MM.1S (cell line): ENCODE data around the gene GRIK4.

Experiments used
- DNase-seq: peaks from one replicate; pipeline ENCODE4 v3.0.0-alpha.2; 2015
- H2AFZ ChIP-seq: fragments of 300-600 bp; sonication (generic); 2 replicates; pipeline ENCODE4 v1.6.0; 2016; ENCODE audit warnings: antibody characterized with exemption, low read length
- H3F3A ChIP-seq: fragments of 300-600 bp; sonication (generic); 2 replicates; pipeline ENCODE4 v1.6.1; 2016; ENCODE audit warnings: mild to moderate bottlenecking, antibody characterized with exemption, low read length, moderate library complexity, mixed read lengths; ENCODE audit not compliant: insufficient read depth
- H3K27ac ChIP-seq: fragments of 300-600 bp; sonication (generic); 2 replicates; pipeline ENCODE4 v1.5.1; 2016; ENCODE audit warnings: mild to moderate bottlenecking, low read length
- H3K27me3 ChIP-seq: fragments of 300-600 bp; sonication (generic); replicated peaks from 2 replicates; pipeline ENCODE4 v1.6.0; 2016; ENCODE audit warnings: low read length; ENCODE audit not compliant: insufficient read depth
- H3K36me3 ChIP-seq: fragments of 300-600 bp; sonication (generic); replicated peaks from 2 replicates; pipeline ENCODE4 v1.6.1; 2016; ENCODE audit warnings: mild to moderate bottlenecking, low read length, mixed read lengths; ENCODE audit not compliant: insufficient read depth
- H3K4me1 ChIP-seq: fragments of 300-600 bp; sonication (generic); 2 replicates; pipeline ENCODE4 v1.6.1; 2016; ENCODE audit warnings: low read length, mixed read lengths
- H3K4me2 ChIP-seq: fragments of 300-600 bp; sonication (generic); 2 replicates; pipeline ENCODE4 v1.6.0; 2016; ENCODE audit warnings: low read depth, low read length
- H3K4me3 ChIP-seq: fragments of 300-600 bp; sonication (generic); 2 replicates; pipeline ENCODE4 v1.5.1; 2016; ENCODE audit warnings: low read length, mixed read lengths
- H3K79me2 ChIP-seq: fragments of 300-600 bp; sonication (generic); 2 replicates; pipeline ENCODE4 v1.6.1; 2016; ENCODE audit warnings: mixed run types, low read length, mixed read lengths
- H3K9ac ChIP-seq: fragments of 300-600 bp; sonication (generic); 2 replicates; pipeline ENCODE4 v1.6.1; 2016; ENCODE audit warnings: low read length, mixed read lengths
- H3K9me2 ChIP-seq: fragments of 300-600 bp; sonication (generic); replicated peaks from 2 replicates; pipeline ENCODE4 v1.6.1; 2016; ENCODE audit warnings: mild to moderate bottlenecking, low read length, mixed read lengths; ENCODE audit not compliant: insufficient read depth
- H3K9me3 ChIP-seq: fragments of 300-600 bp; sonication (generic); replicated peaks from 2 replicates; pipeline ENCODE4 v1.6.1; 2016; ENCODE audit warnings: mild to moderate bottlenecking, low read length, mixed read lengths; ENCODE audit not compliant: insufficient read depth
- H4K20me1 ChIP-seq: fragments of 300-600 bp; sonication (generic); 2 replicates; pipeline ENCODE4 v1.6.1; 2016; ENCODE audit warnings: mild to moderate bottlenecking, low read length, moderate library complexity, mixed read lengths; ENCODE audit not compliant: insufficient read depth
- EZH2 ChIP-seq: fragments of 300-600 bp; sonication (generic); optimal IDR thresholded peaks from 2 replicates; pipeline ENCODE3; 2017; ENCODE audit warnings: low read depth, mild to moderate bottlenecking, antibody characterized with exemption, low read length, mixed read lengths
- EZH2phosphoT487 ChIP-seq: fragments of 300-600 bp; sonication (generic); IDR thresholded peaks from 2 replicates; pipeline ENCODE4 v1.6.1; 2018; ENCODE audit warnings: antibody characterized with exemption, low read length
- TF ChIP-seq, protein P1 (sequence below): fragments of 300-600 bp; sonication (generic); IDR thresholded peaks from 2 replicates; pipeline ENCODE4 v1.5.1; 2016; ENCODE audit warnings: antibody characterized with exemption, low read length, mixed read lengths

Gene GRIK4

DNA sequence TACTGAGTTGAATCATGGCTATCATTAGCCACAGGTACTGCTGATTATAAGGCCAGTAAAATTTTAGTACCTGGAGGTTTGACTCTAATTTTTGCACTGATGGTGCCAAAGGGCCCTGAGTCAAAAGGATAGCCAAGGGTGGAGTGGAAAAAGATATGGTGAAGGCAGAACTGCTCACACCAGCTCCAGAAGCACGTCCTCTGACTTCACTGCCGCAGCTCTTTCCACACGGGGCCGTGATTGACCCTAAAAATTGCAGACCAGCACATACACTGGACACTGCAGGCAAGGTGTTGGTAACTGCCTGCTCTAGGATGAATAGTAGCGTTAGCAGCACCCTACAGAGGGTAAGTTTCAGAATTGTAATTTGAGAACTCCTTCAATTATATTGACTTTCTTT, 25.4 kb upstream of the GRIK4 start:
- H3K9me3 ChIP-seq, result no peaks in the 10 kb centered on the region
- H3K4me1 ChIP-seq, result no peaks in the 10 kb centered on the region

DNA sequence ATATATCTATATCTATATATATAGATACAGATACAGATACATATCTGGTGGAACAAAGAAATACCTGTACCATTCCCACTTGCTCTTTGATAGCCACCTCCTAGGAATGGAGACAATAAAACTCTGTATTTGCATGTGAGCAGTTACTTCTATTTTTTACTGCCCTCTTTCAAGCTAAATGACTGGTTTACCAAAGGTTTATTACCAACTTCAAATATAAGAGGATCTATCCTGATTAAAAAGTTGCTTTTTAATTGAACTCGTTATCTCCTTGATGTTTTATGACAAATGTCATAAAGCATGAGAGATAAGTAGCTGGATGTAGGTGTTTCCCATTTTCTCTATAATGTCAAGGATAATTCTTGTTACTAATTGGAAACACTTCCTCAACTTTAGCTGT, 21.7 kb upstream of the GRIK4 start:
- no peak overlapping the region for H3K27ac ChIP-seq
- no peak overlapping the region for H3K4me3 ChIP-seq
- H3K36me3 ChIP-seq, result no peaks in the 10 kb centered on the region; the same call in 1 of the 2 replicates
- peaks cover 3% of the 10 kb centered on the region for H3K4me1 ChIP-seq
- no peak overlapping the region for H2AFZ ChIP-seq
- TF ChIP-seq EZH2 (no peak), EZH2phosphoT487 (no peak)
- TF ChIP-seq, protein P1, sequence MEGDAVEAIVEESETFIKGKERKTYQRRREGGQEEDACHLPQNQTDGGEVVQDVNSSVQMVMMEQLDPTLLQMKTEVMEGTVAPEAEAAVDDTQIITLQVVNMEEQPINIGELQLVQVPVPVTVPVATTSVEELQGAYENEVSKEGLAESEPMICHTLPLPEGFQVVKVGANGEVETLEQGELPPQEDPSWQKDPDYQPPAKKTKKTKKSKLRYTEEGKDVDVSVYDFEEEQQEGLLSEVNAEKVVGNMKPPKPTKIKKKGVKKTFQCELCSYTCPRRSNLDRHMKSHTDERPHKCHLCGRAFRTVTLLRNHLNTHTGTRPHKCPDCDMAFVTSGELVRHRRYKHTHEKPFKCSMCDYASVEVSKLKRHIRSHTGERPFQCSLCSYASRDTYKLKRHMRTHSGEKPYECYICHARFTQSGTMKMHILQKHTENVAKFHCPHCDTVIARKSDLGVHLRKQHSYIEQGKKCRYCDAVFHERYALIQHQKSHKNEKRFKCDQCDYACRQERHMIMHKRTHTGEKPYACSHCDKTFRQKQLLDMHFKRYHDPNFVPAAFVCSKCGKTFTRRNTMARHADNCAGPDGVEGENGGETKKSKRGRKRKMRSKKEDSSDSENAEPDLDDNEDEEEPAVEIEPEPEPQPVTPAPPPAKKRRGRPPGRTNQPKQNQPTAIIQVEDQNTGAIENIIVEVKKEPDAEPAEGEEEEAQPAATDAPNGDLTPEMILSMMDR, result no peak
- no peaks in the 10 kb centered on the region for H3K27me3 ChIP-seq
- no peaks in the 10 kb centered on the region for H3K79me2 ChIP-seq
- H3K9me3 ChIP-seq, result no peaks in the 10 kb centered on the region
- no peak for DNase-seq
- H3K9me2 ChIP-seq, result no peaks in the 10 kb centered on the region
- H3K4me2 ChIP-seq, result no peak overlapping the region
- H4K20me1 ChIP-seq, result no peaks in the 10 kb centered on the region
- H3K9ac ChIP-seq, result no peak overlapping the region
- H3F3A ChIP-seq, result no peaks in the 10 kb centered on the region

More for the DNA sequence above, 25.4 kb upstream of the GRIK4 start:
- Histone ChIP-seq H3K9me2 (no peaks in the 10 kb centered on the region), H3K36me3 (peaks cover 2% of the 10 kb centered on the region; the same call in 1 of the 2 replicates), H3K4me3 (no peak overlapping the region), H3K4me2 (no peak overlapping the region), H2AFZ (no peak overlapping the region), H3F3A (no peaks in the 10 kb centered on the region), H3K79me2 (no peaks in the 10 kb centered on the region), H3K27me3 (no peaks in the 10 kb centered on the region), H4K20me1 (no peaks in the 10 kb centered on the region), H3K27ac (no peak overlapping the region), H3K9ac (no peak overlapping the region)
- no peak for DNase-seq
- TF ChIP-seq, protein P1, result no peak
- TF ChIP-seq EZH2phosphoT487 (no peak), EZH2 (no peak)

DNA sequence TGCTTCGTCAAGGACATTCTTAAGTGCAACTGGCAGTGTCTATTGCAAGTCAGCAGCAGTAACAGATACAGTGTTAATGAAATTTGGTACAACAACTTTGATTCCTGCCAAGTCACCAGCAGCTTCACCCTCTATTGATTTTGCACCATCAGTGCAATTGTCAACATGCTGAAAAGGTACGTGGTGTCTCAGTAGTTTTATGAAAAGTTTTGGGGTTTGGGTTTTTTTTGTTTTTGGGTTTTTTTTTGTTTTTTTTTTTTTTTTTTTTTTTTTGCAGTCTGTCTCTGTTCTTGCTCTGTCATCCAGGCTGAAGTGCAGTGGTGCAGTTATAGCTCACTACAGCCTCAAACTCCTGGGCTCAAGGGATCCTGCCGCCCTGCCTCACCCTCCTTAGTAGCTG, 19.1 kb upstream of the GRIK4 start:
- no peaks in the 10 kb centered on the region for H3K9me3 ChIP-seq
- H3K9ac ChIP-seq, result no peak overlapping the region
- no peak overlapping the region for H3K27ac ChIP-seq
- H3K27me3 ChIP-seq, result no peaks in the 10 kb centered on the region
- no peak overlapping the region for H3K4me2 ChIP-seq
- H3K79me2 ChIP-seq, result no peaks in the 10 kb centered on the region
- H3K4me3 ChIP-seq, result no peak overlapping the region
- no peak for DNase-seq
- no peaks in the 10 kb centered on the region for H3K9me2 ChIP-seq
- no peak overlapping the region for H2AFZ ChIP-seq
- peaks cover 2% of the 10 kb centered on the region; the same call in 1 of the 2 replicates for H3F3A ChIP-seq
- H4K20me1 ChIP-seq, result no peaks in the 10 kb centered on the region
- TF ChIP-seq EZH2phosphoT487, result no peak
- TF ChIP-seq EZH2, result no peak
- TF ChIP-seq, protein P1, result no peak
- H3K36me3 ChIP-seq, result no peaks in the 10 kb centered on the region
- peaks cover 13% of the 10 kb centered on the region for H3K4me1 ChIP-seq

DNA sequence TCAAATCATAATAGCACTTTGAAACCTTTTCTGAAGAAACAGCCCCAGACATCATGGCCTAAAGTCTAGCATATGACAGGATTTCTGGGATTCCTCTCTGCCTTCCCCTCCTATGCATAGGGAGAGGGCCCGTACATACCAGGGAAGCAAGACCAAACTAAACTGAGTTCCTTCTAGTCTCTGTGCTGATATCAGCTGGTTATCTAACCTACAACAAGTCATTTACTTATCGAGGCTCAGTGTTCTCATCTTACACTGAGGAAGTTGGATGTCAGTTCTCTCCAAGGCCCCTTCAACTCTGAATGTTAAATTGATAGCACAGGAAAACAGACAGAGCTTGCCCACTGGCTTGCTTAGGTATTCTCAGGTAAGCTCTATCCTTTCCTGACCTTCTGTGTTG, 17.0 kb upstream of the GRIK4 start:
- Histone ChIP-seq H4K20me1 (no peaks in the 10 kb centered on the region), H3K27me3 (no peaks in the 10 kb centered on the region), H3K9me3 (no peaks in the 10 kb centered on the region), H2AFZ (no peak overlapping the region), H3K4me1 (peaks cover 30% of the 10 kb centered on the region), H3F3A (peaks cover 19% of the 10 kb centered on the region), H3K27ac (no peak overlapping the region), H3K9ac (no peak overlapping the region), H3K36me3 (no peaks in the 10 kb centered on the region), H3K79me2 (no peaks in the 10 kb centered on the region), H3K4me3 (no peak overlapping the region), H3K4me2 (no peak overlapping the region), H3K9me2 (no peaks in the 10 kb centered on the region)
- DNase-seq, result no peak
- TF ChIP-seq EZH2, result no peak
- TF ChIP-seq, protein P1, result no peak
- TF ChIP-seq EZH2phosphoT487, result no peak
